OCI-LY7 (cell line): ENCODE results near the gene OSBP.

Source experiments
- CTCF ChIP-seq: fragments of 200-600 bp; sonication (generic); conservative IDR thresholded peaks from 2 replicates; pipeline ENCODE4 v1.5.1; 2014; ENCODE audit warnings: mild to moderate bottlenecking, antibody characterized with exemption, low read length, moderate library complexity, mixed read lengths
- EZH2phosphoT487 ChIP-seq: fragments of 200-600 bp; sonication (generic); IDR thresholded peaks from 2 replicates; pipeline ENCODE4 v1.6.1; 2018; ENCODE audit warnings: low read depth, borderline replicate concordance, mild to moderate bottlenecking, mixed run types, antibody characterized with exemption, low read length, moderate library complexity, mixed read lengths

- no peak for TF ChIP-seq CTCF
- TF ChIP-seq EZH2phosphoT487, result no peak
Measured at GRCh38 chr11:59630493-59630892, 14.9 kb upstream of the OSBP start.
